ENCODE results near the gene EPHA6.
"Not testable (repeated sequence)": the region's sequence is repeated elsewhere in the genome, so short reads cannot be mapped to it uniquely, and the experiment has no call there.

Gene EPHA6

DNA sequence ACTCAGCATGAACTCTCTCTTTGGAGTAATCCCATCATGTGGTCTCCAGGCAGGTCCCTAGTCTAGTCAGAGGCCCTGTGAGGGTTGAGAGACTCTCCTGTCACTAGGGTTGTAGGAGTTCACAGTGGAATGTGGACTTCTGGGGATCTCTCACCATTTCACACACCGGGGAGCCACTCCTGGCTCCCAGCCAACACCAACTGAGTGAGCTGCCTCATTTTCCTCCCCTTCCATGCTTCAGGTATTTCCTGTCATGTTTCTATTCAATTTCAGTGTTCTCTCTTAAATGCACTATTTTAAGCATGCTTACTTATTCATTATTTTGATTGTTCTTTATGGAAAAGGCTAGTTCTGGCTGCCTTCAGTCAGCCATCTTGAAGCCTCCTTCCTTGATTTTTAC, 482.6 kb downstream of the EPHA6 start:
- DNase-seq: no peak

- DNase-seq: no peak
Observed at GRCh38 chr3:97301114-97301513, 486.7 kb downstream of the EPHA6 start.

- DNase-seq: no peak
Observed at GRCh38 chr3:97306226-97306625, 491.8 kb downstream of the EPHA6 start.

- no peak for DNase-seq
Observed at GRCh38 chr3:97338375-97338774, 524.0 kb downstream of the EPHA6 start.

- DNase-seq: no peak
Observed at GRCh38 chr3:97340940-97341339, 526.5 kb downstream of the EPHA6 start.

DNA sequence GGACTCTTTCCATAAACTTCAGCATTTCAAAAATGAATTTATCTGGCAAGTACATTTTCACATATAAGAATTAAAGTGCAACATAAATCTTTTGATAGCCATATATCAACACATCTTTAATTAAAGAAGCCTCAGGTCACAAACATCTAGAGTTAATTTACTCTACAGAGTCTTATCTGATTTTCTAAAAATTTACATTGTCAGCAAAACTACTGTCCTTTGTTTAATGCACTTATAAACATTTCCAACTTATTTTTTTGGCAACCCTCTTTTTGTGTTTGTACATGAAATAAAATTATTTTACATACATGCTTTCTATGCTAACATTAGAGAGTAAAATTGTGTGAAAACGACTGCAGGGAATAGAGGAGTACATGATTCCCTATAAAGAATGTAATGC, 533.4 kb downstream of the EPHA6 start:
- no peak for DNase-seq

- DNase-seq: no peak
Observed at GRCh38 chr3:97350971-97351370, 536.6 kb downstream of the EPHA6 start.

DNA sequence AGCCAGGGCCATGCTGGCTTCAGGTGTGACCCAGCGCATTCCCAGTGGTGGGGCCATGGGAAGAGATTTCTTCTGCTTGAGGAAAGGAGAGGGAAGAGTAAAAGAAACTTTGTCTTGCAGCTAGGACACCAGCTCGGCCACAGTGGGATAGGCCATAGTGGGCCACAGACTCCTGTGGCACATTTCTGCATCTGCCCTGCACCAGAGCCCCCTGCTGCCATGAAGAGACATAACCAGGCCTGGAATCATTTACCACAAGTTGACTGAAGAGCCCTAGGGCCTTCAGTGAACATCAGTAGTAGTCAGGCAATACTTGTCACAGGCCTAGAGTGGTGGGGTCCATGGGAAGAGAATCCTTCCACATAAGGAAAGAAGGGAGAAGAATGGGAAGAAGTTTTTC, 538.8 kb downstream of the EPHA6 start:
- no peak for DNase-seq

DNA sequence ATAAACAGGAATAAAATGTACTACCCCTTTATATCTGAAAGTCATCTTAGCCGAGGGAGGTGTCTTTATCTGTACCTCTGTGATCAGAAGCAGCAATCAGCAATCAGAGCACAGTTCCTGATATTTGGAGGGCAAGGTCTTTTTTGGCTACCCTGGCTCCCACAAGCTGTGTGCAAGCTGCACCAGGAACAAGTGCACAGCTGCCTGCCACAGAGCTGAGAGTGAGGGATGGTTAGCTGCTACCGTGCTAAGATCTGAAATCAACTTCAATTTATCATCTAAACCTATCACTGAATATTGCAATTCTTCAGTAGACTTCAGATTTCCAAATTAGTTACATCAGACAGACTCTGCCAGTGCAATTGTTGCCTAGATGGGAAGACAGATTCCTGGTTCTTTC, 545.6 kb downstream of the EPHA6 start:
- no peak for DNase-seq

DNA sequence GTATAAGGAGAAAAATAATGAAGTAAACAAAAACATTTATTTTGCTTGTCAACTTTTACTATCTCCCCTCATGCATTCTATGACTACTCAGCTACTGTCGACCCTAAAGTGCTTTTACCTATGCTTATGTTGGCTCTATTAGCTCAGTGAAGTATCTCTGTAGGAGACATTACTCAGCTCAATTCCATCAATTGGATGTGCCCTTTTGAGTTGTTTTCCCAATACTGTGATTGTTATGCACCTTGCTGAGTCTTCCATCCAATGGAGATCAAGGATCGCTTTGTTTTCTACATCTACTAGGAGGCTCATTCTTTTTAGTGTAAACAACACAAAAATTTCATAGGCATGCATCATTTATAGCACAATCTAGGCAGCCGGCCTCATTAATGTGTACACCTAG, 546.4 kb downstream of the EPHA6 start:
- DNase-seq: no peak

GRCh38 chr3:97384583-97384982, 570.2 kb downstream of the EPHA6 start:
- no peak for DNase-seq

- no peak for DNase-seq
Observed at GRCh38 chr3:97388774-97389173, 574.4 kb downstream of the EPHA6 start.

GRCh38 chr3:97389936-97390335, 575.5 kb downstream of the EPHA6 start:
- DNase-seq: peak; percentile 79

DNA sequence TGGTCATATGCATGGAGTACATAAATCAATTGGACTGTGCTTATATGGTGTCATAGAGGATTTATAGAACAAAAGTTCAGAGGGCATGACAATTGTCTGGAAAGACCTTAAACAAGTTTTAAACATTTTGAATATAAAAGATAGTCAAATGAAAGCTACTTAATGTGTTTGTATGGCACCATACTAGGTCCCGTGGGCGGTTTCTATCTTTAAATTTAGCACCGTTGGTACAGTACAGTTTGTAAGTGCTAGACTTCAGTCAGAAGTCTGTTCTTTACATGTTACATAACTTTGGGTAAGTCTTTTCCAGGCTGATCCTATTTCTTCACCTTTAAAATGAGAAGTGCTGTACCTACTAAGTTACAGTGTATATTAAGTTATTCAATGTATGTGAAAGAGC, 576.8 kb downstream of the EPHA6 start:
- no peak for DNase-seq

- DNase-seq: no peak
Observed at GRCh38 chr3:97409612-97410011, 595.2 kb downstream of the EPHA6 start.

DNA sequence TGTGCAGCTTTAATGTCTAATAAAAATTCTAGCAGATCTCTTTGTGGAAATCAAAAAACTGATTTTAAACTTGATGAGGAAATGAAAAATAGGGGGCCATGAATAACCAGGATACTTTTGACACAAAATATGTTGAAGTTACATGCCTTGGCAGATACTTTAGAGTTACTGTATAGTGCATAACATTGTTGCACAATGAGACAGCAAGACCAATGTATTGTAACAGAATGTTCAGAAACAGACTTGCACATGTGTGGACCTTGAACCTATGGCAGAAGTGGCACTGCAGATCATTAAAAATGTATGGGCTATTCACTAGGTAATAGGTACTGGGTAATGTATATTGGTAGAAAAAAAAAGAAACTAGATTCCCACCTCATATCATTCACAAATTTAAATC, 607.2 kb downstream of the EPHA6 start:
- no peak for DNase-seq

- no peak for DNase-seq
Observed at GRCh38 chr3:97425002-97425401, 610.6 kb downstream of the EPHA6 start.

GRCh38 chr3:97430601-97431000, 616.2 kb downstream of the EPHA6 start:
- peak; percentile 92 for DNase-seq

GRCh38 chr3:97432914-97433313, 618.5 kb downstream of the EPHA6 start:
- no peak for DNase-seq

- DNase-seq: no peak
Observed at GRCh38 chr3:97438131-97438530, 623.7 kb downstream of the EPHA6 start.

DNA sequence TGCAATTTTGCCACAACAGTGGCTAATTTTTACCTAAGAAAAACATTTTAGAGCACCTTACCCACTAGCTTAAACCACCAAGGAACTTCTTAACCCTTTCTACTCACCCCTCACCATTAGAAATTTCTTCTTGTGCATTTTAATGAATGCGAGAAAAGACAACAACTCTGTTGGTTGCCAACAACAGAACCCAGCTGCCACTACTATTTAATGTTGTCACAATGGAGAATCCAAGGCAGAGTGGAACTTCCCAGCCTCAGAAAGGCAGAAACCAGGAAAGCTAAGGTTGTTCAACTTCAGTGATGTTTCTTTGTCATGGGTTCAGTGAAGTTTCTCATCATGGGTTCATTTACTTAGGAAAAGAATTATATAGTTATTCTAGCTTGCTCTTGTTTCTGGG, 625.0 kb downstream of the EPHA6 start:
- DNase-seq: no peak

- no peak for DNase-seq
Observed at GRCh38 chr3:97464035-97464434, 649.6 kb downstream of the EPHA6 start.

DNA sequence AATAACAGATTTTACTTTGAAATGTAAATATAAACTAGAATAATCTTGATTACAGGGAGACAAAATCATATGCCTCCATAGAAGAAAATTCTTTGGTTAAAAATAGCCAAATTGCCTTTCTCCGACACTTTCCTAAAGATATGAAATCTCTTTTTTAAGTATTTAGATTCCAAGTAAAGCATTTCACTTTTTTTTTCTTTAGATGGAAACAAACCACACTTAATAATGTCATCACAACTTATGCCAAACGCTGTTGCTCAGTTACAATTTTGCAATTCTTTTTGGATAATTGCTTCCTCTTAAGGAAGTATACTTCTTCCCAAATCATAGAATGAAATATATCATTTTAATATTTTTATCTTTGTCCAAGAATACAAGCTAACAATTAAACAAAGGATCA, 656.1 kb downstream of the EPHA6 start:
- DNase-seq: no peak

GRCh38 chr3:97479740-97480139, 665.3 kb downstream of the EPHA6 start:
- no peak for DNase-seq

GRCh38 chr3:97480696-97481289, 666.4 kb downstream of the EPHA6 start:
- not testable (repeated sequence) for DNase-seq

- no peak for DNase-seq
Observed at GRCh38 chr3:97481416-97481815, 667.0 kb downstream of the EPHA6 start.
